HEK293 (cell line): ENCODE measurements around the gene TYMS.
A peak's percentile ranks its signal among the peaks of the same experiment; 100 is the strongest.

Source experiments
- GLI2 ChIP-seq: fragments of 450-650 bp; formaldehyde crosslinking; IDR thresholded peaks from 2 replicates; pipeline ENCODE4; 2017; ENCODE audit warnings: missing biosample characterization, missing genetic modification characterization, low read depth, borderline replicate concordance
- KLF1 ChIP-seq: fragments of 450-650 bp; formaldehyde crosslinking; IDR thresholded peaks from 2 replicates; pipeline ENCODE4 v1.5.1; 2016; ENCODE audit warnings: missing biosample characterization, missing genetic modification characterization
- MYNN ChIP-seq: fragments of 450-650 bp; formaldehyde crosslinking; IDR thresholded peaks from 2 replicates; pipeline ENCODE4 v1.5.1; 2016; ENCODE audit warnings: missing biosample characterization, missing genetic modification characterization, borderline replicate concordance
- SCRT2 ChIP-seq: fragments of 450-650 bp; formaldehyde crosslinking; IDR thresholded peaks from 2 replicates; pipeline ENCODE4 v1.5.1; 2016; ENCODE audit warnings: missing biosample characterization, missing genetic modification characterization
- SP2 ChIP-seq: fragments of 450-650 bp; formaldehyde crosslinking; IDR thresholded peaks from 2 replicates; pipeline ENCODE4 v1.5.1; 2016; ENCODE audit warnings: missing biosample characterization, missing genetic modification characterization
- ZFHX2 ChIP-seq: fragments of 450-650 bp; formaldehyde crosslinking; conservative IDR thresholded peaks from 2 replicates; pipeline ENCODE4 v1.5.1; 2016; ENCODE audit warnings: missing biosample characterization, missing genetic modification characterization
- ZNF10 ChIP-seq: fragments of 450-650 bp; formaldehyde crosslinking; IDR thresholded peaks from 2 replicates; pipeline ENCODE4 v1.5.1; 2017; ENCODE audit warnings: missing biosample characterization, missing genetic modification characterization
- ZNF133 ChIP-seq: fragments of 450-650 bp; formaldehyde crosslinking; IDR thresholded peaks from 2 replicates; pipeline ENCODE4 v1.5.1; 2016; ENCODE audit warnings: missing biosample characterization, missing genetic modification characterization
- ZNF146 ChIP-seq: fragments of 450-650 bp; formaldehyde crosslinking; IDR thresholded peaks from 2 replicates; pipeline ENCODE4 v1.5.1; 2016; ENCODE audit warnings: missing biosample characterization, missing genetic modification characterization
- ZNF2 ChIP-seq: fragments of 450-650 bp; formaldehyde crosslinking; IDR thresholded peaks from 2 replicates; pipeline ENCODE4 v1.5.1; 2016; ENCODE audit warnings: missing biosample characterization, missing genetic modification characterization
- ZNF202 ChIP-seq: fragments of 450-650 bp; formaldehyde crosslinking; IDR thresholded peaks from 2 replicates; pipeline ENCODE4 v1.5.1; 2016; ENCODE audit warnings: missing biosample characterization, missing genetic modification characterization, borderline replicate concordance
- ZNF221 ChIP-seq: fragments of 450-650 bp; formaldehyde crosslinking; IDR thresholded peaks from 2 replicates; pipeline ENCODE4 v1.5.1; 2017; ENCODE audit warnings: missing biosample characterization, missing genetic modification characterization, borderline replicate concordance
- ZNF24 ChIP-seq: fragments of 450-650 bp; formaldehyde crosslinking; IDR thresholded peaks from 2 replicates; pipeline ENCODE4 v1.5.1; 2016; ENCODE audit warnings: missing biosample characterization, missing genetic modification characterization
- ZNF266 ChIP-seq: fragments of 450-650 bp; formaldehyde crosslinking; IDR thresholded peaks from 2 replicates; pipeline ENCODE4 v1.5.1; 2016; ENCODE audit warnings: missing biosample characterization, missing genetic modification characterization, low read depth
- ZNF48 ChIP-seq: fragments of 450-650 bp; formaldehyde crosslinking; IDR thresholded peaks from 2 replicates; pipeline ENCODE4 v1.5.1; 2016; ENCODE audit warnings: missing biosample characterization, missing genetic modification characterization
- ZNF660 ChIP-seq: fragments of 450-650 bp; IDR thresholded peaks from 2 replicates; pipeline ENCODE4 v1.5.1; 2018; ENCODE audit warnings: missing biosample characterization, mild to moderate bottlenecking, missing genetic modification characterization
- ZNF701 ChIP-seq: fragments of 450-650 bp; formaldehyde crosslinking; IDR thresholded peaks from 2 replicates; pipeline ENCODE4 v1.5.1; 2016; ENCODE audit warnings: missing biosample characterization, missing genetic modification characterization
- ZNF76 ChIP-seq: fragments of 450-650 bp; formaldehyde crosslinking; IDR thresholded peaks from 2 replicates; pipeline ENCODE4; 2016; ENCODE audit warnings: low read depth, missing biosample characterization, missing genetic modification characterization, borderline replicate concordance
- ZSCAN16 ChIP-seq: fragments of 450-650 bp; formaldehyde crosslinking; IDR thresholded peaks from 2 replicates; pipeline ENCODE4 v1.5.1; 2016; ENCODE audit warnings: missing biosample characterization, missing genetic modification characterization
- TF ChIP-seq, protein P1 (sequence below): fragments of 450-650 bp; formaldehyde crosslinking; IDR thresholded peaks from 2 replicates; pipeline ENCODE4 v1.5.1; 2016; ENCODE audit warnings: missing biosample characterization, missing genetic modification characterization
- TF ChIP-seq, protein P2 (sequence below): fragments of 450-650 bp; formaldehyde crosslinking; IDR thresholded peaks from 2 replicates; pipeline ENCODE4 v1.5.1; 2017; ENCODE audit warnings: missing biosample characterization, mild to moderate bottlenecking, missing genetic modification characterization, moderate library complexity
- TF ChIP-seq, protein P3 (sequence below): fragments of 450-650 bp; formaldehyde crosslinking; IDR thresholded peaks from 2 replicates; pipeline ENCODE4 v1.5.1; 2017; ENCODE audit warnings: missing biosample characterization, missing genetic modification characterization
- TF ChIP-seq, protein P4 (sequence below): fragments of 450-650 bp; formaldehyde crosslinking; IDR thresholded peaks from 2 replicates; pipeline ENCODE4 v1.5.1; 2016; ENCODE audit warnings: missing biosample characterization, missing genetic modification characterization
- TF ChIP-seq, protein P5 (sequence below): fragments of 450-650 bp; formaldehyde crosslinking; IDR thresholded peaks from 2 replicates; pipeline ENCODE4 v1.5.1; 2016; ENCODE audit warnings: missing biosample characterization, missing genetic modification characterization
- TF ChIP-seq, protein P6 (sequence below): fragments of 450-650 bp; formaldehyde crosslinking; IDR thresholded peaks from 2 replicates; pipeline ENCODE4 v1.5.0; 2017; ENCODE audit warnings: missing biosample characterization, missing genetic modification characterization, borderline replicate concordance

The TYMS gene

DNA sequence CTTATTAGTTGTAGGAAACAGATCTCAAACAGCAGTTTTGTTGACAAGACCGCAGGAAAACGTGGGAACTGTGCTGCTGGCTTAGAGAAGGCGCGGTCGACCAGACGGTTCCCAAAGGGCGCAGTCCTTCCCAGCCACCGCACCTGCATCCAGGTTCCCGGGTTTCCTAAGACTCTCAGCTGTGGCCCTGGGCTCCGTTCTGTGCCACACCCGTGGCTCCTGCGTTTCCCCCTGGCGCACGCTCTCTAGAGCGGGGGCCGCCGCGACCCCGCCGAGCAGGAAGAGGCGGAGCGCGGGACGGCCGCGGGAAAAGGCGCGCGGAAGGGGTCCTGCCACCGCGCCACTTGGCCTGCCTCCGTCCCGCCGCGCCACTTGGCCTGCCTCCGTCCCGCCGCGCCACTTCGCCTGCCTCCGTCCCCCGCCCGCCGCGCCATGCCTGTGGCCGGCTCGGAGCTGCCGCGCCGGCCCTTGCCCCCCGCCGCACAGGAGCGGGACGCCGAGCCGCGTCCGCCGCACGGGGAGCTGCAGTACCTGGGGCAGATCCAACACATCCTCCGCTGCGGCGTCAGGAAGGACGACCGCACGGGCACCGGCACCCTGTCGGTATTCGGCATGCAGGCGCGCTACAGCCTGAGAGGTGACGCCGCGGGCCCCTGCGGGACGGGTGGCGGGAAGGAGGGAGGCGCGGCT, at the start of gene TYMS (continued):
- TF ChIP-seq, protein P1, sequence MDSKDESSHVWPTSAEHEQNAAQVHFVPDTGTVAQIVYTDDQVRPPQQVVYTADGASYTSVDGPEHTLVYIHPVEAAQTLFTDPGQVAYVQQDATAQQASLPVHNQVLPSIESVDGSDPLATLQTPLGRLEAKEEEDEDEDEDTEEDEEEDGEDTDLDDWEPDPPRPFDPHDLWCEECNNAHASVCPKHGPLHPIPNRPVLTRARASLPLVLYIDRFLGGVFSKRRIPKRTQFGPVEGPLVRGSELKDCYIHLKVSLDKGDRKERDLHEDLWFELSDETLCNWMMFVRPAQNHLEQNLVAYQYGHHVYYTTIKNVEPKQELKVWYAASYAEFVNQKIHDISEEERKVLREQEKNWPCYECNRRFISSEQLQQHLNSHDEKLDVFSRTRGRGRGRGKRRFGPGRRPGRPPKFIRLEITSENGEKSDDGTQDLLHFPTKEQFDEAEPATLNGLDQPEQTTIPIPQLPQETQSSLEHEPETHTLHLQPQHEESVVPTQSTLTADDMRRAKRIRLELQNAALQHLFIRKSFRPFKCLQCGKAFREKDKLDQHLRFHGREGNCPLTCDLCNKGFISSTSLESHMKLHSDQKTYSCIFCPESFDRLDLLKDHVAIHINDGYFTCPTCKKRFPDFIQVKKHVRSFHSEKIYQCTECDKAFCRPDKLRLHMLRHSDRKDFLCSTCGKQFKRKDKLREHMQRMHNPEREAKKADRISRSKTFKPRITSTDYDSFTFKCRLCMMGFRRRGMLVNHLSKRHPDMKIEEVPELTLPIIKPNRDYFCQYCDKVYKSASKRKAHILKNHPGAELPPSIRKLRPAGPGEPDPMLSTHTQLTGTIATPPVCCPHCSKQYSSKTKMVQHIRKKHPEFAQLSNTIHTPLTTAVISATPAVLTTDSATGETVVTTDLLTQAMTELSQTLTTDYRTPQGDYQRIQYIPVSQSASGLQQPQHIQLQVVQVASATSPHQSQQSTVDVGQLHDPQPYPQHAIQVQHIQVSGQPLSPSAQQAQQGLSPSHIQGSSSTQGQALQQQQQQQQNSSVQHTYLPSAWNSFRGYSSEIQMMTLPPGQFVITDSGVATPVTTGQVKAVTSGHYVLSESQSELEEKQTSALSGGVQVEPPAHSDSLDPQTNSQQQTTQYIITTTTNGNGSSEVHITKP (tag by site-specific recombination) = no peak
- TF ChIP-seq ZNF146 (tag by site-specific recombination) (no peak), ZSCAN16 (tag by site-specific recombination) (no peak), ZNF133 (tag by site-specific recombination) (peak; percentile 27; the same call in 1 of the 2 replicates), ZNF221 (tag by site-specific recombination) (no peak), ZNF48 (tag by site-specific recombination) (no peak), ZNF2 (tag by site-specific recombination) (no peak), ZFHX2 (tag by site-specific recombination) (0 out of 2 replicates have a peak, but pooled peaks have one; percentile 24), ZNF701 (tag by site-specific recombination) (no peak), MYNN (tag by site-specific recombination) (no peak), ZNF660 (tag by site-specific recombination) (peak; percentile 78), SCRT2 (tag by site-specific recombination) (no peak), ZNF202 (no peak), ZNF10 (tag by site-specific recombination) (no peak), ZNF24 (no peak), GLI2 (no peak), SP2 (tag by site-specific recombination) (peak; percentile 59), ZNF76 (tag by site-specific recombination) (peak; percentile 50; the same call in 1 of the 2 replicates), KLF1 (tag by site-specific recombination) (peak; percentile 83), ZNF266 (tag by site-specific recombination) (no peak)
- TF ChIP-seq, protein P2, sequence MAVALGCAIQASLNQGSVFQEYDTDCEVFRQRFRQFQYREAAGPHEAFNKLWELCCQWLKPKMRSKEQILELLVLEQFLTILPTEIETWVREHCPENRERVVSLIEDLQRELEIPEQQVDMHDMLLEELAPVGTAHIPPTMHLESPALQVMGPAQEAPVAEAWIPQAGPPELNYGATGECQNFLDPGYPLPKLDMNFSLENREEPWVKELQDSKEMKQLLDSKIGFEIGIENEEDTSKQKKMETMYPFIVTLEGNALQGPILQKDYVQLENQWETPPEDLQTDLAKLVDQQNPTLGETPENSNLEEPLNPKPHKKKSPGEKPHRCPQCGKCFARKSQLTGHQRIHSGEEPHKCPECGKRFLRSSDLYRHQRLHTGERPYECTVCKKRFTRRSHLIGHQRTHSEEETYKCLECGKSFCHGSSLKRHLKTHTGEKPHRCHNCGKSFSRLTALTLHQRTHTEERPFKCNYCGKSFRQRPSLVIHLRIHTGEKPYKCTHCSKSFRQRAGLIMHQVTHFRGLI (tag by site-specific recombination) = no peak
- TF ChIP-seq, protein P3, sequence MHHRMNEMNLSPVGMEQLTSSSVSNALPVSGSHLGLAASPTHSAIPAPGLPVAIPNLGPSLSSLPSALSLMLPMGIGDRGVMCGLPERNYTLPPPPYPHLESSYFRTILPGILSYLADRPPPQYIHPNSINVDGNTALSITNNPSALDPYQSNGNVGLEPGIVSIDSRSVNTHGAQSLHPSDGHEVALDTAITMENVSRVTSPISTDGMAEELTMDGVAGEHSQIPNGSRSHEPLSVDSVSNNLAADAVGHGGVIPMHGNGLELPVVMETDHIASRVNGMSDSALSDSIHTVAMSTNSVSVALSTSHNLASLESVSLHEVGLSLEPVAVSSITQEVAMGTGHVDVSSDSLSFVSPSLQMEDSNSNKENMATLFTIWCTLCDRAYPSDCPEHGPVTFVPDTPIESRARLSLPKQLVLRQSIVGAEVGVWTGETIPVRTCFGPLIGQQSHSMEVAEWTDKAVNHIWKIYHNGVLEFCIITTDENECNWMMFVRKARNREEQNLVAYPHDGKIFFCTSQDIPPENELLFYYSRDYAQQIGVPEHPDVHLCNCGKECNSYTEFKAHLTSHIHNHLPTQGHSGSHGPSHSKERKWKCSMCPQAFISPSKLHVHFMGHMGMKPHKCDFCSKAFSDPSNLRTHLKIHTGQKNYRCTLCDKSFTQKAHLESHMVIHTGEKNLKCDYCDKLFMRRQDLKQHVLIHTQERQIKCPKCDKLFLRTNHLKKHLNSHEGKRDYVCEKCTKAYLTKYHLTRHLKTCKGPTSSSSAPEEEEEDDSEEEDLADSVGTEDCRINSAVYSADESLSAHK (tag by site-specific recombination) = peak; percentile 62; the same call in 1 of the 2 replicates
- TF ChIP-seq, protein P4, sequence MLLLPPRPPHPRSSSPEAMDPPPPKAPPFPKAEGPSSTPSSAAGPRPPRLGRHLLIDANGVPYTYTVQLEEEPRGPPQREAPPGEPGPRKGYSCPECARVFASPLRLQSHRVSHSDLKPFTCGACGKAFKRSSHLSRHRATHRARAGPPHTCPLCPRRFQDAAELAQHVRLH (tag by site-specific recombination) = no peak
- TF ChIP-seq, protein P5, sequence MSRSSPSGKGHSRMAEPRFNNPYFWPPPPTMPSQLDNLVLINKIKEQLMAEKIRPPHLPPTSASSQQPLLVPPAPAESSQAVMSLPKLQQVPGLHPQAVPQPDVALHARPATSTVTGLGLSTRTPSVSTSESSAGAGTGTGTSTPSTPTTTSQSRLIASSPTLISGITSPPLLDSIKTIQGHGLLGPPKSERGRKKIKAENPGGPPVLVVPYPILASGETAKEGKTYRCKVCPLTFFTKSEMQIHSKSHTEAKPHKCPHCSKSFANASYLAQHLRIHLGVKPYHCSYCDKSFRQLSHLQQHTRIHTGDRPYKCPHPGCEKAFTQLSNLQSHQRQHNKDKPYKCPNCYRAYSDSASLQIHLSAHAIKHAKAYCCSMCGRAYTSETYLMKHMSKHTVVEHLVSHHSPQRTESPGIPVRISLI = no peak
- TF ChIP-seq, protein P6, sequence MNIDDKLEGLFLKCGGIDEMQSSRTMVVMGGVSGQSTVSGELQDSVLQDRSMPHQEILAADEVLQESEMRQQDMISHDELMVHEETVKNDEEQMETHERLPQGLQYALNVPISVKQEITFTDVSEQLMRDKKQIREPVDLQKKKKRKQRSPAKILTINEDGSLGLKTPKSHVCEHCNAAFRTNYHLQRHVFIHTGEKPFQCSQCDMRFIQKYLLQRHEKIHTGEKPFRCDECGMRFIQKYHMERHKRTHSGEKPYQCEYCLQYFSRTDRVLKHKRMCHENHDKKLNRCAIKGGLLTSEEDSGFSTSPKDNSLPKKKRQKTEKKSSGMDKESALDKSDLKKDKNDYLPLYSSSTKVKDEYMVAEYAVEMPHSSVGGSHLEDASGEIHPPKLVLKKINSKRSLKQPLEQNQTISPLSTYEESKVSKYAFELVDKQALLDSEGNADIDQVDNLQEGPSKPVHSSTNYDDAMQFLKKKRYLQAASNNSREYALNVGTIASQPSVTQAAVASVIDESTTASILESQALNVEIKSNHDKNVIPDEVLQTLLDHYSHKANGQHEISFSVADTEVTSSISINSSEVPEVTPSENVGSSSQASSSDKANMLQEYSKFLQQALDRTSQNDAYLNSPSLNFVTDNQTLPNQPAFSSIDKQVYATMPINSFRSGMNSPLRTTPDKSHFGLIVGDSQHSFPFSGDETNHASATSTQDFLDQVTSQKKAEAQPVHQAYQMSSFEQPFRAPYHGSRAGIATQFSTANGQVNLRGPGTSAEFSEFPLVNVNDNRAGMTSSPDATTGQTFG (tag by site-specific recombination) = no peak
